ENCODE data around the gene TSPAN5.

Gene TSPAN5

DNA sequence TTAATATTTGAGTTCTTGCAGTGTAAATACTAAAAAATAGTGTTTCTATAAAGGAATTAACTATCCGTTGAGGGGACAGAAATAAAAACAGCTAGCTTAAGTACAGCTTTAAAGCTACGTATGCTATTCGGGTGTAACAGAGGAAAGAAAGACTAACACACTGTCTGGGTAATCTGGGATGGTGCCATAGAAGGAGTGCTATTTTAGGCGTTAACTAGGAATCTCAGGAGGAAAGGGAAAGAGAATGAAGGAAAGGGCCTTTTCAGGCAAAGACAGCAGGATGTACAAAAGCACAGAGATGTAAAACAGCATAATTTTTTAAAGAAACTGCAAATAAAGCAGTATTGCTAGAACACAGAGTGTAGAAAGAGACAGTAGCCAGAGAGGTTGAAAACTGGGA is 235.4 kb downstream of the TSPAN5 start:
- no peak for DNase-seq

DNA sequence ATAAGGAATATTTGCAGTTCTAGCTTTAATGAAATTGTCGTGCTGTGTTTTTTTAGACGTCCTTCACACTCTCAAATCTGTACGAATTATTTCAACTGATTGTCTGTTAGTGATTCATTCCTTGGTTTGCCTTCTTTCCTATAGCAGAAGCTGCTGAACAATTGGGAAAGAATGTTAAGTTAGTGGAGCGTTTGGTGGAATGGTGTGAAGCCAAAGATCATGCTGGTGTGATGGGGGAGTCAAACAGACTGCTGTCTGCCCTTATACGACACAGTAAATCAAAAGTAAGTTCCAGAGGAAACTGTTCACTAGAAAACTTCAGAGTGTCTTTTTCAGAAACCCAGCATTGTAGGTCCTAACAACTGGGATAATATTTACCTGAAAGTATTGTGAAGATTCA is 237.3 kb downstream of the TSPAN5 start:
- DNase-seq: no peak

Measured in COR-L47 (cell line).